Glutamatergic neuron (in vitro differentiated cells): ENCODE data around the gene MRPL14. TPM values are rescaled to one million over a fixed set of nuclear protein-coding genes. Genes with fewer than 3 reads are reported as not detected.
"Not testable (repeated sequence)": the region's sequence is repeated elsewhere in the genome, so short reads cannot be mapped to it uniquely, and the experiment has no call there.

Experiments used
- DNase-seq: peaks from one replicate; pipeline ENCODE4 v3.0.0; 2022
- H3K27ac Mint-ChIP-seq: one replicate; pipeline ENCODE4 v1.8.0; 2020; ENCODE audit warnings: mild to moderate bottlenecking, mixed read lengths, inconsistent platforms; ENCODE audit not compliant: unreplicated experiment
- H3K27me3 Mint-ChIP-seq: one replicate; pipeline ENCODE4 v1.8.0; 2020; ENCODE audit warnings: mild to moderate bottlenecking, moderate library complexity, mixed read lengths, inconsistent platforms; ENCODE audit not compliant: unreplicated experiment
- H3K36me3 Mint-ChIP-seq: one replicate; pipeline ENCODE4 v1.8.0; 2020; ENCODE audit warnings: mild to moderate bottlenecking, mixed read lengths, inconsistent platforms; ENCODE audit not compliant: unreplicated experiment
- H3K4me1 Mint-ChIP-seq: one replicate; pipeline ENCODE4 v1.8.0; 2020; ENCODE audit warnings: mild to moderate bottlenecking, low read depth, mixed read lengths, inconsistent platforms; ENCODE audit not compliant: unreplicated experiment
- H3K4me3 Mint-ChIP-seq: one replicate; pipeline ENCODE4 v1.8.0; 2020; ENCODE audit warnings: mild to moderate bottlenecking, mixed read lengths, inconsistent platforms; ENCODE audit not compliant: unreplicated experiment
- H3K9me3 Mint-ChIP-seq: one replicate; pipeline ENCODE4 v1.8.0; 2020; ENCODE audit warnings: mild to moderate bottlenecking, moderate library complexity, mixed read lengths, inconsistent platforms; ENCODE audit not compliant: unreplicated experiment
- CTCF ChIP-seq: fragments of 200-600 bp; sonication (generic); IDR thresholded peaks from one replicate; pipeline ENCODE4 v1.5.0; 2021; ENCODE audit not compliant: partially characterized antibody, unreplicated experiment
- total RNA-seq: library from RNA; stranded (reverse); fragmentation: NEBNext Ultra II Directional; extraction: Animal tissue kit (Norgen Biotek cat#: 25700); gene quantifications from one replicate; pipeline ENCODE4 v1.2.1, GENCODE V29; 2021; ENCODE audit not compliant: unreplicated experiment

MRPL14 gene
- total RNA-seq, 1 donor from 2014 or later: 31.7 TPM

DNA sequence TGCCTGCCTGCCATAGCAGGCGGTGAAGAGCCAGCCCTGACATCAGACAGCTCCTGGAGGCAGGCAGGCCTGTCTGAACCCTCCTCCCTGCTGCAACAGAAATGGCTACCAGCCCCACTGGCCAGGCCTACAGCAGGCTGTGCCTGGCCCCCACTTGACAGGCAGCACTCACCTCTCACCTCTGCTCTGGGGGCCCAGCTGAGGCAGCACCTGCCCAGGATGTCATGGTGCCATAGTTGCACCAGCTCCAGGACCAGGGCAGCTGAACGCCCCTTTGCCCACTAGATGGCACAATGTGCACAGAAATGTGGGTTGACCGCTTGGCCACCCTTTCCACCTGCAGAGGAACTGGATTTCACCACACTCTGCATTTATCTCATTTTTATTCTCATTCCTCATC lies 30.6 kb downstream of the MRPL14 start:
- Mint-ChIP-seq H3K27ac (peak overlapping the region; percentile 65), H3K4me1 (peaks cover 5% of the 10 kb centered on the region), H3K36me3 (no peaks in the 10 kb centered on the region), H3K9me3 (peaks cover 3% of the 10 kb centered on the region), H3K27me3 (peaks cover 7% of the 10 kb centered on the region), H3K4me3 (peak overlapping the region; percentile 39)
- peak; percentile 82 for DNase-seq
- peak; percentile 66 for TF ChIP-seq CTCF

DNA sequence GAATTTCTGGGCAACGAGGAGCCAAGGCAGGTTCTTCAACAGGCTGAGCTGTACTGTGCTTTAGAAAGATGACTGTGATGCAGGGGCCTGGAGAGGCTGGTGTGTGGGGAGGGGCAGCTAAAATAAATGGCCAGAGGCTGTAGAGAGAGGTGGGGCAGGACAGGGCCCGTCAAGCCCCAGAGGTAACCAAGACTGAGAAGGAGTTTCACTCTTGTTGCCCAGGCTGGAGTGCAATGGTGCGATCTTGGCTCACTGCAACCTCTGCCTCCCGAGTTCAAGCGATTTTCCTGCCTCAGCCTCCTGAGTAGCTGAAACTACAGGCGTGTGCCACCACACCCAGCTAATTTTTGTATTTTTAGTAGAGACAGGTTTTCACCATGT lies 32.0 kb downstream of the MRPL14 start:
- H3K27ac Mint-ChIP-seq, H3K9me3 Mint-ChIP-seq, DNase-seq, H3K4me1 Mint-ChIP-seq, H3K4me3 Mint-ChIP-seq, H3K36me3 Mint-ChIP-seq, H3K27me3 Mint-ChIP-seq: not testable (repeated sequence)

- no peak for TF ChIP-seq CTCF
- peaks cover 7% of the 10 kb centered on the region for H3K27me3 Mint-ChIP-seq
- H3K4me1 Mint-ChIP-seq: peaks cover 5% of the 10 kb centered on the region
- no peak for DNase-seq
- H3K9me3 Mint-ChIP-seq: peaks cover 3% of the 10 kb centered on the region
- H3K4me3 Mint-ChIP-seq: no peak overlapping the region
- H3K36me3 Mint-ChIP-seq: no peaks in the 10 kb centered on the region
- H3K27ac Mint-ChIP-seq: no peak overlapping the region
Observed at GRCh38 chr6:44094403-44095242, 32.6 kb downstream of the MRPL14 start.

DNA sequence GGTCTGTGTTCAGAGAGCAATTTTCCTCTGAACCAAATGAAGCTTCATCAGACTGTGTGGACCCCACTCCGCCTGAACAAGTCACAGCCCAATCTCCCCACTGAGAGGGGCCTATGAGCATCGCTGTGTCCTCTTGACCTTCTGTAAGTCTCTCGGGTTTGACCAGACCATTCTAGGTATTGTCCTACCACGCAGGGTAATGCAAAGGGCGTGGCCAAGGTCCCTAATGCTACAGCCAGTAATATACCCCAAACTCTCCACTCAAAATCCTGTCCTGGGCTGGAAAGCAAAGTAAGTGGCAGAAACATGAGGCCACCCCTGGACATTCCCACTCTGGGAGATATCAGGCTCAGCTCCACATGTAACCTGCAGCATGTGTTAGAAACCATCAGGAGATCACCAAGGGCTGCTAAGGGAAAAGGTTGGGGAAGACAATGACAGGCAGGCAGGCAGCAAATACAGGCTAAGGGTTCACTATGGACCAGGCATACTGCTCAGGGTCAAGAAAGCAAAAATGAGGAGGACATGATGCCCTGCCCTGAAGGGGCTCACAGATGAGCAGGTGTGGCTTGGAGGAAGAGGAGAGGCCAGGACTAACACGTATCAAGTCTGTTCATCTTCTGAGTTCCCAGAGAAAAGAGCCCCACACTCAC lies 33.4 kb downstream of the MRPL14 start:
- peaks cover 3% of the 10 kb centered on the region for H3K9me3 Mint-ChIP-seq
- H3K36me3 Mint-ChIP-seq: no peaks in the 10 kb centered on the region
- no peak for TF ChIP-seq CTCF
- H3K27me3 Mint-ChIP-seq: peaks cover 7% of the 10 kb centered on the region
- no peak overlapping the region for H3K4me3 Mint-ChIP-seq
- peaks cover 5% of the 10 kb centered on the region for H3K4me1 Mint-ChIP-seq
- no peak overlapping the region for H3K27ac Mint-ChIP-seq
- DNase-seq: no peak

- no peaks in the 10 kb centered on the region for H3K36me3 Mint-ChIP-seq
- H3K27me3 Mint-ChIP-seq: peaks cover 7% of the 10 kb centered on the region
- H3K9me3 Mint-ChIP-seq: peaks cover 3% of the 10 kb centered on the region
- DNase-seq: no peak
- H3K27ac Mint-ChIP-seq: no peak overlapping the region
- no peak for TF ChIP-seq CTCF
- no peak overlapping the region for H3K4me3 Mint-ChIP-seq
- H3K4me1 Mint-ChIP-seq: peaks cover 5% of the 10 kb centered on the region
Observed at GRCh38 chr6:44093066-44093465, 34.2 kb downstream of the MRPL14 start.
